ENCODE data around the gene ZNF267.
"Not testable (repeated sequence)": the region's sequence is repeated elsewhere in the genome, so short reads cannot be mapped to it uniquely, and the experiment has no call there.

ZNF267 gene

GRCh38 chr16:31873556-31874365, at the start of gene ZNF267:
Gene ZNF267, plus strand, starts transcription at chr16:31873807. Its CDS starts 160 bp downstream, at chr16:31873967.
- no peak for TF ChIP-seq ZFX (IDR thresholded peaks at IDR 0.05; ENCODE audit: borderline replicate concordance)
- TF ChIP-seq, protein P1, sequence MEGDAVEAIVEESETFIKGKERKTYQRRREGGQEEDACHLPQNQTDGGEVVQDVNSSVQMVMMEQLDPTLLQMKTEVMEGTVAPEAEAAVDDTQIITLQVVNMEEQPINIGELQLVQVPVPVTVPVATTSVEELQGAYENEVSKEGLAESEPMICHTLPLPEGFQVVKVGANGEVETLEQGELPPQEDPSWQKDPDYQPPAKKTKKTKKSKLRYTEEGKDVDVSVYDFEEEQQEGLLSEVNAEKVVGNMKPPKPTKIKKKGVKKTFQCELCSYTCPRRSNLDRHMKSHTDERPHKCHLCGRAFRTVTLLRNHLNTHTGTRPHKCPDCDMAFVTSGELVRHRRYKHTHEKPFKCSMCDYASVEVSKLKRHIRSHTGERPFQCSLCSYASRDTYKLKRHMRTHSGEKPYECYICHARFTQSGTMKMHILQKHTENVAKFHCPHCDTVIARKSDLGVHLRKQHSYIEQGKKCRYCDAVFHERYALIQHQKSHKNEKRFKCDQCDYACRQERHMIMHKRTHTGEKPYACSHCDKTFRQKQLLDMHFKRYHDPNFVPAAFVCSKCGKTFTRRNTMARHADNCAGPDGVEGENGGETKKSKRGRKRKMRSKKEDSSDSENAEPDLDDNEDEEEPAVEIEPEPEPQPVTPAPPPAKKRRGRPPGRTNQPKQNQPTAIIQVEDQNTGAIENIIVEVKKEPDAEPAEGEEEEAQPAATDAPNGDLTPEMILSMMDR (IDR thresholded peaks at IDR 0.05), result no peak
- H3K27ac ChIP-seq, result peak within 1 kb of the TSS; percentile 66

DNA sequence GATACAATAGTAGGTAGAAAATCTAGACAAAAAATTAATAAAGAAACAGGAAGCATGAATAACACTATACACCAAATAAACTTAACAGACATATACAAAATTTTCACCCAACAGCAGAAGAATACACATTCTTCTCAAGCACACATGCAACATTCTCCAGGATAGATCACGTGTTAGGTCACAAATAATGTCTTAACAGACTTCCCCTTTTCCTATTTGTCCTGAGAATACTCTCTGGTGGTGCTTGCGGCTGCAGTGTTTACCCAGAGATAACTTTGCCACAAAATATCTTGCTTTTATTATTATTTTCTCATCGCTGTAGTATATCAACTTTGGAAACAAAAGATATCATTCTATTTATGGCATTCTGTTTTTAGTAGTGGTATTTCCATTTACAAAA, 40.6 kb upstream of the ZNF267 start:
- TF ChIP-seq, protein P1 (IDR thresholded peaks at IDR 0.05), result no peak
- TF ChIP-seq ZFX (IDR thresholded peaks at IDR 0.05; ENCODE audit: borderline replicate concordance), result no peak

GRCh38 chr16:31836396-31836795, 37.2 kb upstream of the ZNF267 start:
- not testable (repeated sequence) for H3K27ac ChIP-seq

More for the DNA sequence above, 40.6 kb upstream of the ZNF267 start:
- H3K27ac ChIP-seq, result no peak overlapping the region

GRCh38 chr16:31842864-31843263, 30.7 kb upstream of the ZNF267 start:
- TF ChIP-seq ZFX (IDR thresholded peaks at IDR 0.05; ENCODE audit: borderline replicate concordance), result no peak
- TF ChIP-seq, protein P1 (IDR thresholded peaks at IDR 0.05), result no peak
- no peak overlapping the region for H3K27ac ChIP-seq

DNA sequence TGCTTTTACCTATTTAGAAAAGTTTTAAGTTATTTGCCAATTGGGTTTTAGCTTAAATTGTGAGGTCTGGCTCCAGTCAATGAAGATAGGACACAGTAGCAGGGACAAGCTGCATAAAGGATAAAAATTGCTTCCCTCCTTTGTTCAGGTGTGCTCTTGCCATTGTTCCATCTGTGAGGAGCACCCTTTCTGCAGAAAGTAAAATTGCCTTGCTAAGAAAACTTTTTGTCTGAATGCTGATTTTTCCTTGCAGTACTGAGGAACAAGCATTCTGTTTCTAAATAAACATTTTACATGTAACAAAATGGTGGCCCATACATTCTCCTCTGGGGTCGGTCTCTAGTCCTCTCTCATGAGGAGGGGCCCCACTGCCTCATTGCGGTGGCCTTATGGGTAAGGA, 25.0 kb upstream of the ZNF267 start:
- H3K27ac ChIP-seq, result not testable (repeated sequence)

DNA sequence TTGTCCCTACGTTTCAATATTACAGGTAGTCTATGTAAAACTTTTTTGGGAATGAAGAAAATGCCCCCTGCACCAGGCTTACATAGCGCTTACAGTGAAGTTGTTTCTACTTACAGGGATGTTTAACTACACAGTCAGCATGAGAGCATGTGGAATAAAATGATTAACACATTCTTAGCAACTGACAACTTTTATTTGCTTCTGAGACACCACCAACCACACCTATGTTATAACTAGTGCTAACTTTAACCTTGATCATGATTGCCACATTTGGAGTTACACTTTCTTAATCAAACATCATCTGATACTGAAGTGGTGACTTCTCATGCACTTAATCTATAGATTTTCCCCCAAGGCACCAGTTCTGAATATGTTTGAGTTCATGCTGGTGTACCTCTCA, 20.3 kb upstream of the ZNF267 start:
- no peak for TF ChIP-seq ZFX (IDR thresholded peaks at IDR 0.05; ENCODE audit: borderline replicate concordance)
- TF ChIP-seq, protein P1 (IDR thresholded peaks at IDR 0.05), result no peak
- no peak overlapping the region for H3K27ac ChIP-seq

GRCh38 chr16:31860508-31860907, 13.1 kb upstream of the ZNF267 start:
- TF ChIP-seq, protein P1 (IDR thresholded peaks at IDR 0.05), result no peak
- no peak for TF ChIP-seq ZFX (IDR thresholded peaks at IDR 0.05; ENCODE audit: borderline replicate concordance)
- no peak overlapping the region for H3K27ac ChIP-seq

GRCh38 chr16:31861455-31861854, 12.2 kb upstream of the ZNF267 start:
- no peak overlapping the region for H3K27ac ChIP-seq
- TF ChIP-seq ZFX (IDR thresholded peaks at IDR 0.05; ENCODE audit: borderline replicate concordance), result no peak
- TF ChIP-seq, protein P1 (IDR thresholded peaks at IDR 0.05), result no peak
